ENCODE data around the gene PDS5A.

PDS5A gene

GRCh38 chr4:39889226-39889625 is 88.5 kb downstream of the PDS5A start:
- DNase-seq (ENCODE audit: low read depth) = no peak
- TF ChIP-seq CTCF (IDR thresholded peaks at IDR 0.05; ENCODE audit: low read depth, low read length, missing control alignments) = no peak
- H3K4me3 ChIP-seq (ENCODE audit: low read depth, low read length) = no peak overlapping the region
- in situ Hi-C loops (cut with HindIII; ENCODE audit: low sequenced_read_pairs) = no loop called here

GRCh38 chr4:39888541-39888940 is 89.2 kb downstream of the PDS5A start:
- in situ Hi-C loops (cut with HindIII; ENCODE audit: low sequenced_read_pairs) = no loop called here
- no peak overlapping the region for H3K4me3 ChIP-seq (ENCODE audit: low read depth, low read length)
- DNase-seq (ENCODE audit: low read depth) = no peak
- TF ChIP-seq CTCF (IDR thresholded peaks at IDR 0.05; ENCODE audit: low read depth, low read length, missing control alignments) = no peak

GRCh38 chr4:39883646-39884045 is 94.1 kb downstream of the PDS5A start:
- no peak for TF ChIP-seq CTCF (IDR thresholded peaks at IDR 0.05; ENCODE audit: low read depth, low read length, missing control alignments)
- in situ Hi-C loops (cut with HindIII; ENCODE audit: low sequenced_read_pairs) = no loop called here
- DNase-seq (ENCODE audit: low read depth) = no peak

GRCh38 chr4:39881789-39882188 is 95.9 kb downstream of the PDS5A start:
- DNase-seq (ENCODE audit: low read depth) = no peak
- no peak overlapping the region for H3K4me3 ChIP-seq (ENCODE audit: low read depth, low read length)
- in situ Hi-C loops (cut with HindIII; ENCODE audit: low sequenced_read_pairs) = no loop called here
- no peak for TF ChIP-seq CTCF (IDR thresholded peaks at IDR 0.05; ENCODE audit: low read depth, low read length, missing control alignments)

More at GRCh38 chr4:39883646-39884045, 94.1 kb downstream of the PDS5A start:
- H3K4me3 ChIP-seq (ENCODE audit: low read depth, low read length) = no peak overlapping the region

- DNase-seq (ENCODE audit: low read depth) = no peak
- H3K4me3 ChIP-seq (ENCODE audit: low read depth, low read length) = no peak overlapping the region
- in situ Hi-C loops (cut with HindIII; ENCODE audit: low sequenced_read_pairs) = no loop called here
- no peak for TF ChIP-seq CTCF (IDR thresholded peaks at IDR 0.05; ENCODE audit: low read depth, low read length, missing control alignments)
Observed at GRCh38 chr4:39877971-39878370, 99.7 kb downstream of the PDS5A start.

GRCh38 chr4:39873823-39874222 is 103.9 kb downstream of the PDS5A start:
- DNase-seq (ENCODE audit: low read depth) = no peak
- no peak overlapping the region for H3K4me3 ChIP-seq (ENCODE audit: low read depth, low read length)
- in situ Hi-C loops (cut with HindIII; ENCODE audit: low sequenced_read_pairs) = no loop called here
- no peak for TF ChIP-seq CTCF (IDR thresholded peaks at IDR 0.05; ENCODE audit: low read depth, low read length, missing control alignments)

GRCh38 chr4:39865280-39865679 is 112.4 kb downstream of the PDS5A start:
- in situ Hi-C loops (cut with HindIII; ENCODE audit: low sequenced_read_pairs) = no loop called here
- TF ChIP-seq CTCF (IDR thresholded peaks at IDR 0.05; ENCODE audit: low read depth, low read length, missing control alignments) = no peak
- H3K4me3 ChIP-seq (ENCODE audit: low read depth, low read length) = no peak overlapping the region
- DNase-seq (ENCODE audit: low read depth) = no peak

Measured in astrocyte of the cerebellum (primary cell).